ENCODE measurements around the gene POMT1.
"Not testable (repeated sequence)": the region's sequence is repeated elsewhere in the genome, so short reads cannot be mapped to it uniquely, and the experiment has no call there.

The POMT1 gene, protein sequence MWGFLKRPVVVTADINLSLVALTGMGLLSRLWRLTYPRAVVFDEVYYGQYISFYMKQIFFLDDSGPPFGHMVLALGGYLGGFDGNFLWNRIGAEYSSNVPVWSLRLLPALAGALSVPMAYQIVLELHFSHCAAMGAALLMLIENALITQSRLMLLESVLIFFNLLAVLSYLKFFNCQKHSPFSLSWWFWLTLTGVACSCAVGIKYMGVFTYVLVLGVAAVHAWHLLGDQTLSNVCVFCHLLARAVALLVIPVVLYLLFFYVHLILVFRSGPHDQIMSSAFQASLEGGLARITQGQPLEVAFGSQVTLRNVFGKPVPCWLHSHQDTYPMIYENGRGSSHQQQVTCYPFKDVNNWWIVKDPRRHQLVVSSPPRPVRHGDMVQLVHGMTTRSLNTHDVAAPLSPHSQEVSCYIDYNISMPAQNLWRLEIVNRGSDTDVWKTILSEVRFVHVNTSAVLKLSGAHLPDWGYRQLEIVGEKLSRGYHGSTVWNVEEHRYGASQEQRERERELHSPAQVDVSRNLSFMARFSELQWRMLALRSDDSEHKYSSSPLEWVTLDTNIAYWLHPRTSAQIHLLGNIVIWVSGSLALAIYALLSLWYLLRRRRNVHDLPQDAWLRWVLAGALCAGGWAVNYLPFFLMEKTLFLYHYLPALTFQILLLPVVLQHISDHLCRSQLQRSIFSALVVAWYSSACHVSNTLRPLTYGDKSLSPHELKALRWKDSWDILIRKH

DNA sequence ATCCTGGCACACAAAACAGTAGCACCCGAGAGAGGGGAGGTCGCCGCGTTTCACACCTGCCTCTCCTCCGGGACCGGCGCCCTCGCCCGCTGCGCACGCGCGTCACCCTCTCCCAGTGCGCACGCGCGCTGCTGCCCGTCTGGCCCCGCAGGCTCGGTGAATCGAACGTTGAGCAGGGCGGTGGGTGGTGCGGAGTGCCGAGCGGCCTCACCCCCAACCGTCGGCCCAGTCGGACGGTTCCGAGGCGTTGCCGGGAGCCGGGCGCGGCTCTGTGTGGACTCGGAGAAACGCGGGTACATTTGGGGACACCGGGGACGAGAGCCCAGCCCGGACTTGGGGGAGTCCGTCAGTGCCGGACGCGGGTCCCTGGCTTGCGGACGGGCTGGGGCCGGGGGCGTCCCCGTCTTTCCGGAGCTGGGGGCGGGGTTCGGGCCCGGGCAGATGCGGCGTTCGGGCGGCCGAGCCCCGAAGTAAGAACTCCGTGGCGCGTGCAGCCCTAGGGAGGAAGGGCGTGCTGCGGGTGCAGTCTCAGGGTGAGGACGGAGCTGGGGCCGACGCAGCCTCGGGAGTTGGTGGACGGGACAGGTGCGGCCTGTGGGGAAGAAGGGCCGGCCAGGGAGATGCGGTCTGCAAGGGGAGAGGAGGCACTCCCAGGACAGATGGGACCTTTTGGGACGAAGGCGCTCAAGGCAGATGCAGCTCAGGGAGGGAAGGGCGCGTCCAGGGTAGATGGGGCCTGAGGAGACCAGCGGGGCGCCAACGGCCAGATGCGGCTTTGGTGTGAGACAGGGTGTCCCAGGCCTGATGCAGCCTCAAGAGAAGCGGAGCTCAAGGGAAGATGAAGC is at the start of gene POMT1:
TSS of gene POMT1 (plus strand) at position 138 of the 845 bp plus-strand sequence. CDS start 1,301 bp downstream, outside the sequence.
- no peak for FAIRE-seq

DNA sequence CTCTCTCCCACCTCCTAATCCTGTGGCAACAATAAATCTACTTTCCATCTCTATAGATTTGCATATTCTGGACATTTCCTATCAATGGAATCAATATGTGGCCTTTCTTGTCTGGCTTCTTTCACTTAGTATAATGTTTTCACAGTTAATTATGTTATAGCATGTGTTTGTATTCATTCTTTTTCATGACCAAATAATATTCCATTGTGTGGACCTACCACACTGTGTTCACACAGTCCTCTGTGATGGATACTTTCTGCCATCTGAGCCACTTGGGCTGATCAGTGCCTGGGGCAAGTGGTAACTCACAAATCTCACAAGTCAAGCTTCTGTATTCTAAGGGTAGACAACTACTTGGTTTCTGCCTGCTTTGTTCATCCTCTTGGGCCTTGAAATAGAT is 48.7 kb upstream of the POMT1 start:
- FAIRE-seq = no peak

DNA sequence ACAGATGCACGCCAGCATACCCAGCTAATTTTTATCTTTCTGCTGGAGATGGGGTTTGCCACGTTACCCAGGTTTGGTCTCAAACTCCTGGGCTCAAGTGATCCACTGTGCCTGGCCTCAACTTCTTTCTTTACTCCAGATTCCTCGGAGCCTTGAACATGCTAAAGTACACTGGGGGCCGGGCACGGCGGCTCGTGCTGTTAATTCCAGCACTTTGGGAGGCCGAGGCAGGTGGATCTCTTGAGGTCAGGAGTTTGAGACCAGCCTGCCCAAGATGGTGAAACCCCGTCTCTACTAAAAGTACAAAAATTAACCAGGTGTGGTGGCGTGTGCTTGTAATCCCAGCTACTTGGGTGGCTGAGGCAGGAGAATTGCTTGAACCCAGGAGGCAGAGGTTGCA is 47.1 kb upstream of the POMT1 start:
- FAIRE-seq = not testable (repeated sequence)

GRCh38 chr9:131457746-131458145 is 45.0 kb upstream of the POMT1 start:
- no peak for FAIRE-seq

DNA sequence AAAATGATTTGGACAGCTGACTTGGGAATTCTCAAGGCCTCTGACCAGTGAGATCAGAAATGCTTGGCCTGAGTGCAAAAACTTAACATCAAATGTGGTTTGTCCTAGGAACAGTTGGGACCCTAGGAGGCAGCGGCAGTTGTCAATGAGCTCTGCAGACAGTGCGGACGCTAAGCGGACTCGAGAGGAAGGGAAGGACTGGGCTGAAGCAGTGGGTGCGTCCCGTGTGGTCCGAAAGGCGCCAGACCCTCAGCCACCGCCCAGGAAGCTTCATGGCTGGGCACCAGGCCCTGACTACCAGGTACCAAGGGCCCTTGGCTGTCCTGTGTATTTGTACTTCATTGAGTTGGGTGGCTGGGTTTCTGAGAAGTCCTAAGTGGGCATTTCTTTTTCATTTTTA is 43.7 kb upstream of the POMT1 start:
- no peak for FAIRE-seq

GRCh38 chr9:131461166-131461565 is 41.6 kb upstream of the POMT1 start:
- no peak for FAIRE-seq

DNA sequence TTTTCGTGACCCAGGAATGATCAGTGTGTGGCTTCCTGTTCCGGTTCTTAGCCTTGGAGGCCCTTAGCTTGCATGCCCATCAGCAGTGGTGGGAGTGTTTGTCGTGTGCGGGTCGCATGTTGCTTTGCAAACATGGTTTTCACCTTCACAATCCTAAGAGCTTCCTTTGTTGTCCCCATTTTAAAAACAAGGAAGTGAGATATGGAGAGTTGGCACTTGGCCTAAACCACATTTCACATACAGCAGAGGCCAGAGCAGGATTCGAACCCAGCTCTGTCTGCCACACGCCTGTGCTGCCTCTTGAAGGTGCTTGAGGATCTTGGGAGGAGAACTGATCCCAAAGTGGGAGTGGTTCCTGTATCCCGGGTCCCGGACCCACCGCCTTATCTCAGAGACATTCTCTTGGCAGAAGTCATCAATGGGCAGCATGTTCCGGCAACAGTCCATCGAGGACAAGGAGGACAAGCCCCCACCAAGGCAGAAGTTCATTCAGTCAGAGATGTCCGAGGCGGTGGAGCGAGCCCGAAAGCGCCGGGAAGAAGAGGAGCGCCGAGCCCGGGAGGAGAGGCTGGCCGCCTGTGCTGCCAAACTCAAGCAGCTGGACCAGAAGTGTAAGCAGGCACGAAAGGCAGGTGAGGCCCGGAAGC is 38.2 kb upstream of the POMT1 start:
- no peak for FAIRE-seq

- FAIRE-seq = no peak
Observed at GRCh38 chr9:131465401-131465800, 37.3 kb upstream of the POMT1 start.

DNA sequence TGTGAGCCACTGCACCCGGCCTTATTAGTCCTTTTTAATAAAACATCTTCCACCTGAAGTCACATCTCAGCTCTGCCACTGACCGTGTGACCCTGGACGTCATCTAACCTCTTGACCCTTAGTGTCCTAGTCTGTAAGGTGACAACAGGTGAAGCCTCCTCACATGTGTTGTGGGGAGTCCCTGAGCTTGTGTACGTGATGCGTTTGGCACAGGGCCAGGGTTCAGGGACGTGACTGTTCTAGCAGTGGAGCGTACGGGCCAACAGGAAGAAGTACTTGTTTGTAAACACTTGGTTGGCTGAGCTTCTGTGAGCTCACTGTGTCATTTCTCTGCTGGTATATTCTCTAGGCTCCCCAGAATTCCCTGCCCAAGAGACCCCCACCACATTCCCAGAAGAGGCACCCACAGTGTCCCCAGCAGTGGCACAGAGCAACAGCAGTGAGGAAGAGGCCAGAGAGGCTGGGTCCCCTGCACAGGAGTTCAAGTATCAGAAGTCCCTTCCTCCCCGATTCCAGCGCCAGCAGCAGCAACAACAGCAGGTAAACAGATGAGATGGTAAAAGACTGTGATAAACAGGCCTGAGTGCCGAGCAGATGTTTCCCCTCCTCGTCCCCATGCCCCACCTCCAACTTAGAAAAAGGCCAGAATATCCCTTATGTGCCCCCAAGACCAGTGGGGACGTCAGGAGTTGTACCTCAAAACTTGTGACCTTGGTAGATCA is 35.3 kb upstream of the POMT1 start:
- FAIRE-seq = no peak

DNA sequence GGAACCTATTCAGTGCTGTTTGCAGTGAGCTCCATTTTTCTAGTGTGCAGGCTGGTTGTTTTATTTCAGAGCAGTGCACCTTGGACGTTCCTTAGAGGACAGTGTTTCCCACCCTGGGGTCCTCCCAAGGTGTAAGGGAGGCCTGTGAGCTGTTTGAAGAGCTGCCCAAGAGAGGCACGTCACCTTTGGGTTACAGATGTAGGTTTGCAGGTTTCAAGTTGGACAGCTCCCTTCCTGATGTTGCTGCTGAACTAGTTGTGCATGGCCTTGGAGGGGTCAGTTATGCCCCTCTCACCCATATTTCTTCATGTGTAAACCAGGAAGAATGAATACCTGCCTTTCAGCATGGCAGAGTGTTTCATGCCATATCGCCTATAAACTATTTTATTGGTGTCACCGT is 34.7 kb upstream of the POMT1 start:
- FAIRE-seq = no peak

DNA sequence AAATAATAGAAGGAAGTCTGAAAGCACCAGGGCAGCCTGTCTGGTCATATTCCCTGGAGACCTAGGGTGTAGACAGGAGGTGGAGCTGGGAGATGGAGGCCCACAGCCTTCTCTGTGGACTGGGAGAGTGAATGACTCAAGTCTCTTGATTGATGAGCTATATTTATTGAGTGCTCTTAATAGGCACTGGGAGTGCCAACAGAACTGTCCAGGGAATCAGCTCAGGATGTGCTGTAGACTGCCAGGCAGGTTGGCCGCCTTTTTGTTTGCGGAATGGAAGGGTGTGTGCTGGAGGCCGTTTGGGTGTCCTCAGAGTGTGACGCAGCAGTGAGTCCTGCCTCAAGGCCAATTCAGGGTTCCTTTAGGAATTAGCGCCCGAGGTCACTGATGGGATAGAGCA is 33.4 kb upstream of the POMT1 start:
- no peak for FAIRE-seq

DNA sequence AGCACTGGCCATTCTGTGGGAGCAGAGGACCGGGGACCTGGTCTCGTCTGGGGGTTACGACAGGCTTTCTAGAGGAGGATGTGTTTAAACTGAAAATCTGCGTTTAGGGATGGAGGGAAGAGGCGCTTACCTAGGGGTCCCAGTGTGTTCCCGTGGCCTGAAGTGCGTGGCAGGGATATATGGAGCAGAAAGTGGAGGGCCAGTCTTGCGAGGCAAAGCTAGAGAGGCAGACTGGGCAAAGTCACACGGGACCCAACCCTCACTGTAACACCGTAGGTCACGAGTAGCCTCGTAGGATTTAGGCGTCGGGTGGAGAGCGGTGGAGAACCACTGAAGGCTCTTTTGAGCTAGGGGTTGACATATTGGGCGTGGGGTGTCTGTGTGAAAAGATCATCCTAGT is 32.8 kb upstream of the POMT1 start:
- no peak for FAIRE-seq

DNA sequence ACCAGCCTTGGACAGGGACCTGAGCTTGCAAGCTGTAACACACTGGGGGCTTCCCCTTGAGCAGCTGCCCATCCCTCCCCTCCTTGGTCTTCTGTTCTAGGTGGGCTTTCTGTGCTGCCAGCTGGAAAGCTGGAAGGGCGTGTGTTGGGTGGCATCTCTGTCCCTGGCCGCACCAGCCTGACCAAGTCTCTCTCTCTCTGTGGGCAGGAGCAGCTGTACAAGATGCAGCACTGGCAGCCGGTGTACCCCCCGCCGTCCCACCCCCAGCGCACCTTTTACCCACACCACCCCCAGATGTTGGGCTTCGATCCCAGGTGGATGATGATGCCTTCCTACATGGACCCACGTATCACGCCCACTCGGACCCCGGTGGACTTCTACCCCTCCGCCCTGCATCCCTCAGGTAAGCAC is 32.1 kb upstream of the POMT1 start:
- no peak for FAIRE-seq

DNA sequence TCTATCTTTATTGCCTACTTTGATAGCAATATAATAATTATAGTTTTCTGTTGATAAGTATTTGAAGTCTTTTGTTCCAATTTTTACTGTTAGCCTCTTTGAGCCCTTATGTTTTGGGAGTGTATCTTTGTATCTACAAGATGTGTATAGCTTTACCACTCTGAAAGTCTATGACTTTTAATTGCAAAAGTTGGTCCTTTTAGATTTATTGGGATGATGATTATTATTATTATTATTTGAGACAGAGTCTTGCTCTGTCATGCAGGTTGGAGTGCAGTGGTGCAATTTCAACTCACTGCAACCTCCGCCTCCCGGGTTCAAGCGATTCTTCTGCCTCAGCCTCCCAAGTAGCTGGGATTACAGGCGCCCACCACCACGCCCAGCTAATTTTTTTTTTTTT is 30.6 kb upstream of the POMT1 start:
- not testable (repeated sequence) for FAIRE-seq

DNA sequence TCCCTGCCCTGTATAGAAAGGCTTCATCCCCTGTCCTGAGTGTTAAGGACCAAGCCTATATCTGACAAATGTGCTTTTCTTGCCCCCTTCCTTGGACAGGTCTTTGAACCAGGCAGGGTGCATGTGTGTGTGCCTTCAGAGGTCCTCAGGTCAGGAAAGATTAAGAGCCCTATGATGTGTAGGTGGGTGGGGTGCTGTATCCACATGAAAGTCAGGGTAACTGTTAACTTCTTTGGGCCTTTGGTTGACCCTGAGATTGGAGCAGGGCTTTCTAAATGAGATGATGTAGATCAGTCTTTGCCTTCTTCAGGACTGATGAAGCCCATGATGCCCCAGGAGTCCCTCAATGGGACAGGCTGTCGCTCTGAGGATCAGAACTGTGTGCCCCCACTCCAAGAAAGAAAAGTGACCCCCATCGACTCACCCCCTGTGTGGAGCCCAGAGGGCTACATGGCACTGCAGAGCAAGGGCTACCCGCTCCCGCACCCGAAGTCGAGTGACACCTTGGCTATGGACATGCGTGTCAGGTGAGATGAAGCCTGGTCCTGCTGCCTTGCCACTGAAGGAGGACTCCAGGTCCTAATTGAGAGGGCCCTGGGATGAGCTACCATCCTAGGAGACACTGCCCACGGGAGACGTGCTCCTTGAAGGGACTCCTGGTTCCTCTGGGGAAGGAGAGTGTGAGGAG is 29.4 kb upstream of the POMT1 start:
- no peak for FAIRE-seq

- no peak for FAIRE-seq
Observed at GRCh38 chr9:131473891-131474290, 28.8 kb upstream of the POMT1 start.

GRCh38 chr9:131474711-131475110 is 28.0 kb upstream of the POMT1 start:
- no peak for FAIRE-seq

GRCh38 chr9:131475111-131475955 is 27.4 kb upstream of the POMT1 start:
- no peak for FAIRE-seq

GRCh38 chr9:131475956-131476776 is 26.6 kb upstream of the POMT1 start:
- FAIRE-seq = no peak

All from TTC549 (cell line).